ENCODE data around the gene WNT3.
"Not testable (repeated sequence)": the region's sequence is repeated elsewhere in the genome, so short reads cannot be mapped to it uniquely, and the experiment has no call there.

Gene WNT3

DNA sequence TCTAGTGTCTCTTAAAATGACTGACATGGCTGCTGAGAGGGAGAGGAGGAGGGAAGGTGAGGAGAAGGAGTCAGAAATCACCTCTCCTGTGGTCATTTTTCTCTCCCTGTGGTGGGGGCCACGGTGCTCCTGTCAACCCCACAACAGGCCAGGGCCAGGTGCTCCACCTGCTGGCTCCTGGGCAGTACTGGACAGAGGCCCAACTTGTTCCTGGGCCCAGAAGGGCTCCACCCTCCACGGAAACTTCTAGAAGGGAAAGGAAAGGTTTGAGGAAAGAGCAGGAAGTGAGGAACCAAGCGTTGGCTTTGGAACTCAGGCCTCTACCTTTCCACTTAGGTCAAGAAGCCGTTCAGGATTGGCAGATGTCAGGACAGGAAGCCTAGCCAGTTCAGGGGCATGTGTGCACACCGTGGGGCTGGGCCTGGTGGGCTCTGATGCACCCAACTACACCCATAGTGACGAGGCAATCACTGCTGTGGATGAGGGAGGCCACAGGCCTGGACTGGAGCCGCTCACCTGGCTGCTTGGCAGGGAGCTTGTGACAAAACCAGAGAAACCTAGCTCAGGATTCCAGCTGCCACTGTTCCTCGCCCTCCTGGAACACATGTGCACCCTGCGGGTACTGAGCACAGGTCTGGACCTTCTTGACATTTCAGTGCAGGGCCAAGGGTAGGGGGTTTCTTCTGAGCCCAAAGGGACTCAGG lies 36.1 kb downstream of the WNT3 start:
- peak; percentile 10 to 61 (median 38) for DNase-seq

DNA sequence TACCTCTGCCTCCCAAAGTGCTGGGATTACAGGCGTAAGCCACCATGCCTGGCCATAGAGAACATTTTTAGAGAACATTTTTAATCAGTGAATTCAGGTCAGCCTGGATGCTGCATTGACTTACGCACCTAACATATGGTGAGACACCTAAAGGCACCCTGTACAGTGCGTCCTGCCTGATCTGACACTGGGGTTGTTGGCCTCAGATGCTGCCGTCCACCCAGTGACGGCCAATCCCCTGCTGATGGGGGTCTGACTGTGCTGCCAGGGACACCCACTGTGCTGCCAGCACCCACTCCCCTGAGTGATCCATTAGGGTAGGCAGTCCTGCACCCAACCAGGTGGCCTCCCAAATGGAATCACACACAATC lies 38.5 kb downstream of the WNT3 start:
- no peak for DNase-seq

DNA sequence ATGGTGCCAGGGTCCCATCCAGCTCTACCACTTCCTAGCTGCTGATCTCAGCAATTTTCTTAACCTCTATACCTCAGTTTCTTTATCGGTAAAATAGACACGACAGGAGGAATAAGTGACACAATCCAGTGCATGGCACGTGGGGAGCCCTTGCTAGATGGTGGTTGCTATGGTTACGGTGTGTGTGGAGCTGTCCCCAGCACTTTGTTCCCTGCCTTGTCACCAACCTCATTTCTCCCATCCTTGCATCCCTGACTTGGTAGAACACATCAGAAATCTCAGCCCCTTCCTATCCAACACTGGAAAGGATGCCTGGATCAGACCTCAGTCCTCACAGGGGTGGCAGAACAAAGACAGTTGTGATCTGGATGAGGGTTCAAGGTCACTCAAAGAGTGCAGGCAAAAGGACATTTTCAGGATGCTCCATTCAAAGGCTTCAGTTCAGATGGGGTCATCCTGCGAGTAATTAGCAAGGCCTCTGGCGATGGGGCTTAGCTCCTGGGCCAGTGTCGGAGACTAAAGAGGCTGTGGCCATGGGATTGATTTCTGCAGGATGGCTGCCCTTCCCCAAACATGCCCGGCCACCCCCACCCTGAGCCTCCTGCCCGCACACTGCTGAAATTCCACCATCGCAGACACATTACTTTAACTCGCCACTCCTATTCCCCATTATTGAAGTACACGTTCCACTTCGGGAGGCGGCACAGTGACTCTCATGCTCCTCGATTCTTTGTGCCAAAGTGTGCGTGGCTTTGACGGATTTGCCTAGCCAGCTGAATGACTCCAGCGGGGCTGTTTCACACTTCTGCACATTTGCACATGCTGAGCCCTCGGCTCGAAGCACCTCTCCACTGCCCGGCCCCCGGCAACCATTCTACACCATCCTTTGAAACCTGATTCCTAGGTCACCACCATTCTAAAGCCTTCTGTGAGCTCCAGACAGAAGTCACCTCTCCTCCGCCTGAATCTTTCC lies 40.3 kb downstream of the WNT3 start:
- DNase-seq: peak in 2 of 4 experiments; percentile 20 to 29

DNA sequence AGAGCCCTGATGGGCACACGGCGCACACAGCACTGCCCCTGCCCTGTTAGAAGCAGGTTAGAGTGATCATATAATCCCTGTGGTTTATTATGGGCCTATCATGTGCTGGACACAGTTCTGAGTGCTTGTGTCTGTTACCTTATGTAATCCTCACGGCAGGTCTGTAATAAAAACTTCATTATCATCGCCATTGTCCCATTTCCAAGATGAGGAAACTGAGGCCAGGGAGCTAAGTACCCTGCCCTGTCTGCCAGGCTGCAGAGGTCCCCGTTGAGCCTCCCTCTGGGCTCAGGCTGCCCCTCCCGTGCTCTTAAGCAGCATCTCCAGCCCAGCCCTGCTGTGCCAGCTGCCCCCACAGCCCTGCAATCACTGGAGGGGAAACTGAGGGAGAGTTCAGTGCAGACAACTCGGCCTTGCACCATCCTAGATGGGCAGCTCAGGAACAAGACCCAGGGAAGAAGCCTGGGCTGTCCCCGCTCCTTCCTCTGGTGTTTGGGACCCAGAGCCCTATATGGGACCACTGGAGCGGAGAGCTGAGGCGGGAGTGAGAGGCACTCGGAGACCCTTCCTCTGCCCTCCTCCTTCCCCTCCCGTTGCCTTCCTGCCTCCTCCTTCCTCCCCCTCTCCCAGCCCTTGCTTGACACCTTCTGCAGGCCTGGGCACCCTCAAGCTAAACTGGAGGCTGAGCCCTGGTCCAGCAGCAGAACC lies 42.0 kb downstream of the WNT3 start:
- no peak for DNase-seq

DNA sequence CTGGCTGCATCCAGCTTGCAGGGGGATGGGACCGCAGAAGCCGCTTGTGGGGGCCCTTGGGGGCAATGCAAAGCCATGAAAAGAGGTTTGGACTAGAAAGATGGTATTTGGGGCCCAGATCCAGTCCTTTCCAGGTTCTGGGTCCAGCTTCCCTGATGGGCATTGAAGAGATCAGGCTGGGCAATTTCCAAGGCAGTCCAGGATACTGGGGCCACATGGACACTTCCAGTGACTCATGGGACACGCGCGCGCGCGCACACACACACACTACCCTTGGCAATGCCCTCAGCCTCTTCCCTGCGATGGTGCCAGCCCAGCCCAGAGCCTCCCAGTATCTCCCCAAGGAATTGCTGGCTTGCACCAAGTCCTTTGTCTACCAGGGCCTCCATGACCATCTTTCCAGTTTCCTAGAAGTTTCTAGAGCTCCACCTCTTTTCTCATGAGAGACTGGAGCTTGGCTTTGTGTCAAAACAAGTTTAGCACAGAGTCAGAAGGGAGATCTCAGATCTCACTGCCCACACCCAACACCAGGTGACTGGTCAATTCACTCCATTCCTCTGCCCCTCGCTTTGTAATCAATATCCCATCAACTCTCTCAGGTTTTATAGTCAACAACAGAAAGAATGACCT lies 44.3 kb downstream of the WNT3 start:
- DNase-seq: no peak

DNA sequence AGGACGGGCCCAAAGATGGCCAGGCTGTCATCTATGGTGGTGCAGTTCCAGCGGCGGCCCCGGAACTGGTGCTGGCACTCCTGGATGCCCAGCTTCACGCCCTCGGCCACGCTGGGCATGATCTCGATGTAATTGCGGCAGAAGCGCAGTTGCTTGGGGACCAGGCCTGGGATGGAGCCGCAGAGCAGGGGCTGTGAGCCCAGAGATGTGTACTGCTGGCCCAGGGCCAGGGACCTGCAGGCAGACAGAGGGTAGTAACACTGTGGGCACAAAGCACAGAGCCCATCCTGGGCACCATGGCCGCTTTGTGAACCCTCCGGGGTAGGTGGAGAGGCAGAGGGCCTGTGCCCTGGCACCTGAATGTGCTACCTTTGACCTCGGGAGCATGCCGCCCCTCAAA lies 44.8 kb downstream of the WNT3 start:
- no peak for DNase-seq

DNA sequence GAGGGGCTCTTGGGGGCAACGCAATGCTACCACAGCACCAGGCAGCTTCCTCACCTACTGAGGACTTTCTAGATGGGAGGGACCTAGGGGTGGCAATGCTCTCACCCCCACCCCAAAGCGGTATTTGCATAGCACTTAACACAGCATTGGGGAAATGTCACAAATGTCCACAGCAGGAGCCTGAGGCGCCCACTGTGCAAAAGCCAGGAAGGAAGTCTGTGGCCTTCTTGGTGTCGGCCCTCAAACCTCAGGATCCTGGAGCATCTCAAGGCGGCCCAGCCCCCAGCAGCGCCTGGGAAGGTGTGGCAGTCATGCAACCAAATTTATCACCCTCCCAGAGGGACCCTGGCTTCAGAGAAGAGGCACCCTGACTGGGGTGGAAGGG lies 45.3 kb downstream of the WNT3 start:
- DNase-seq: no peak

DNA sequence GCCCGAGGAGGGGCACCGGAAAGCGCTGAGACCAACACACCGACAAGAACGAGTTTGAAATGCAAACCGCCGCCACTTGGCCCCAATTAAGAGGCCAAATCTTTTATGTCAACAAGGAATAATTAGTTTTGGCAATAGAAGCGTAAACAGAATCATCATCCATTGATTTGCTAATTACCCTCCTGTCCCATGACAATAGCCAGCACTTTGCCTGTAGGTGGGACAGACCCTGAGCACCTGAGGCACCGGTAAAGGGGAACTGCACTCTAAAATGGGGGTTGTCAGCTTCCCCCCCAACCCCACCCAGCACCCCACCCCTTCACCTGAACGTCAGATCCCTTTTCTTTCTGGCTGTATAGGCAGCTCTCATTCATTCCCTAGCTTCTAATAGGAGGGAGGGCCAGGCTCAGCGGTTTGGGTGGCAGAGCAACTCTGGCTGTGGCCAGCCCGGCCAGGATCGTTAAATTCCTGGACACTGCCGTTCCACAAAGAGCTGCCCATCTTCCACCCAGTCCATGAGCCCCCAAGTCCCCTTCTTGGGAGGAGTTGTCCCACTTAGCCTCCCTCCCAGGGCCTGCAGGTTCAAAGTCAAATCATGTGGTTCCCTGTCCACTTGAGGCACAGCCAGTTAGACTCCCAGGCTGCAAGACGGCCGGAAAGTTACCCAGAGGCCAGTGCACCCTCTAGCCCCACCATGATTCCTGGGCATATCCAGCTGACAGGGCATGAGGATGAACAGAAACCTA lies 45.8 kb downstream of the WNT3 start:
- no peak for DNase-seq

DNA sequence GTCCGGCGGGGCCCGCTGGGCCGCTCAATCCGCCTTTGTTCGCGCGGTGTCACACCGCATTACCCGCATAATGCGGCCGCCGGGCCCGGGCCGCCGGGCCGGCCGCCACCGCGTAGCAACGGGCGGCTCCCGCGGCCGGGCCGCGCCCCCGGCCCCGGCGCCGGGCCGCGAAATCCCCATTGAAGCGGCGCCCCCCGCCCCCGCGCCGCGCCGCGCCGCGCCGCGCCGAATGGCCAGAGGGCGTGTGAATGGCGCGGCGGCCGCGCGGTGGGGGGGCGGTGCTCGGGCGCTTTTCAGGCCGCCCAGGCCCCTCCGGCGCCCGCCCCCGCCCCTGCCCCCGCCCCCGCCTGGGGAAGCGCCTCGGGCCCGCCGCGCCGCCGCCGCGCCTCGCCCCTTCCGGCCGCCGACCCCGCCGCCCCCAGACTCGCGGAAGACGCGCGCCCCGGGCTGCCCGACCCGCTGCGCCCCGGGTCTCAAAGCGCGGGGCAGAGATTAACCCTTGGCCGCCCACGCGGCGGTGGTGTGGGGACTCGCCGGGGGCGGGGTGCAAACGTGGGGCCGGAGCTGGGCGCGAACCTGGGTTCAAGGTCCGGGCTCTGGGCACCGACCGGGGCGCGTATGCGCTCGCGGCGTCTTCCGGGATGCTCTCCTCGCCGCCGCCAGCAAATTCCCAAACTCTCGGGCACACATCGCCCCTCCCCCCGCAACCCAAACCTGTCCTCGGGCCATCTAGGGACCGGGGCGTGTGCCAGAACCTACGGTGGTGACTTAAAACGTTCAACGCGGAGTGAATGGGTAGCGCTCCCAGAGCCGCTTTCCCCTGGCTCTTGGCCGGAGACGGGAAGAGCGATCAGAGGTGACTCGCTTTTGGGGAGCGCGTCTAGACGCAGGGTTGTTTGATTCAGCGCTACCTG lies 46.7 kb downstream of the WNT3 start:
- DNase-seq: peak in 3 of 4 experiments; percentile 13 to 38 (median 15)

DNA sequence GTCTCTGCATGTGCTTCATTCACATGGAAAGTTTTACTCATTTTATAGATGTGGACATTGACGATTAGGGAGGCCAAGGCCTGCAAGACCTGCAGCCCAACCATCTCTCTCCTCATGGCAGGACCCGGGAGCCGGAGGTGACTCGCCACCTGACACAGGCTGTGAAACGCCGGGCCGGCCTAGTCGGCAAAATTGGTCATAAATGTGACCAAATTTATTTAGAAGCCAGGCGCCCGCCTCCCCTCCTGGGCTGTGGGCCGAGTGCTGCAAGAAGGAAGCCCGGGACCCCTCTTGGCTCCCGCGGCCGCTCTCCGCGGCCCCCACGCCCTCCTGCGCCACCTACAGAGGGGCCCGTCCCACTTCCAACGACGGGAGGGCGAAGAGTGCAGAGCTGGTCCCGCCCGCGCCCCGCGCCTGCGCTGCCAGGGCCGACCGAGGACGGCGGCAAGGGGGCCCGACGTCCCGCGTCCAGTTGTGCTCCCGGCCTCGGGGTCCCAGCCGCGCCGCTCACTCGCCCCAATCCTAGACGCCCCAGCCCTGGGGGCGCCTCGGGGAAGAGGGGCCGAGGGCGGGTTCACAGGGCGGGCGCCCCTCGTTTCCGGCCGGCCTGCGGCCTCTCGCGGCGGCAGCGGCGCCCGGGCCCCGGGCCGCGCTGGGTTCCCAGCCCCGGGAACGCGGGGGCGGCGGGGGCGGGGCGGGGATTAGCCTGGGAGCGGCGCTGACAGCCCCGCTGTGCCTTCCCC lies 47.5 kb downstream of the WNT3 start:
- DNase-seq: peak; percentile 9 to 54 (median 28)

DNA sequence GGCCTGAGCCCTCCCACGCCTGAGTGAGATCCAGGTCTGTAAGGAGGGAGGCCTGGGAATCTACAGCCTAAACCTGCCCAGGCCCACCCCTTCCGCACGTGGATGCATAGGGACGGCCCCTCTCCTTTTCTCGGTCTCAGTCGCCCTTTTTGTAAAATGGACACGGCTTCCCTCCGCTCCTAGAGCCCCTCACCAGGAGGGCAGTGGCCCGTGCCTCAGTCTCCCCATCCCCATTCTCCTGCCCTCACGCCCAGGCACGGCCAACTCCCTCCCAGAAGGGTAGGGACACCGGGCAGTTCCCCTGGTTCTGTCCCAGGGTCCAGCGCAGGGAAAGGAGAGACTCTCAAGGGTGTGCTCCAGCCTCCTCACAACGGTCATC lies 48.1 kb downstream of the WNT3 start:
- DNase-seq: no peak

DNA sequence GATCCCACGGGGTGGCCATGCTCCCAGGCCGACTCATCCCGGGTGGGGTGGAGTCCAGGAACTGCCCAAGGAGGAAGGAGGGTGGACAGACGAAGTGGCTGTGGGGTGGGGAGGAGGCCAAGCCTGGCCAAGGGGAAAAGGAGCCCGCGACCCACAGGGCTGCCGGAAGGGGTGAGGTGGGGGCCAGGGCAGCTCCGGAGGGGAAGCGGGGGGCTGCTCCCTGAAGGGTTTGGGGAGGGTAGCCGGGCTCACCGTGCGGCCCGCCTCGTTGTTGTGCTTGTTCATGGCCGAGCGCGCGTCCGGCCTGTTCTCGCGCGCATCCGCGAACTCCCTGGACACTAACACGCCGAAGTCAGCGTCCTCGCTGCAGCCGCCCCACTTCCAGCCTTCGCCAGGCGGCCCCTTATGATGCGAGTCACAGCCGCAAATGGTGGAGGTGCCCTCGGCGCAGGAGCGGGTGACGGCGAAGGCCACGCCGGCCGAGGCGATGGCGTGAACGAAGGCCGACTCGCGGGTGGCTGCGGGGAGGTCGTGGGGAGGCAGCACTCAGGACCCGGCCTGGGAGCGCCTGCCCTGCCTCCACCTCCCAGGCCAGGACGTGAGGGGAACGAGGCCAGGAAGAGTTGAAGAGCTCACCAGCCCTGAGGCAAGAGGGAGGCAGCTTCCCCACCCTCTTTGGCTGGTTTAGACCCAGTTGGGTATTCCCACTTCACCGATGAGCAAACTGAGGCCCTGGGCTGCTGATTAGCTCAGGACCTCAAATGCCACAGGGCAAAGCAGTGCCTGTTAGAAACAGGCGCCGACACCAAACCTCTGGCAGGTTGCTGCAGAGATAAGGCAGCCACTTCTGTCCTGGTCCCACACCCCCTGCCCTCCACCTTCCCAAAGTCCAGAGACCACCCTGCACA lies 48.7 kb downstream of the WNT3 start:
- peak in 2 of 4 experiments; percentile 27 to 31 for DNase-seq

DNA sequence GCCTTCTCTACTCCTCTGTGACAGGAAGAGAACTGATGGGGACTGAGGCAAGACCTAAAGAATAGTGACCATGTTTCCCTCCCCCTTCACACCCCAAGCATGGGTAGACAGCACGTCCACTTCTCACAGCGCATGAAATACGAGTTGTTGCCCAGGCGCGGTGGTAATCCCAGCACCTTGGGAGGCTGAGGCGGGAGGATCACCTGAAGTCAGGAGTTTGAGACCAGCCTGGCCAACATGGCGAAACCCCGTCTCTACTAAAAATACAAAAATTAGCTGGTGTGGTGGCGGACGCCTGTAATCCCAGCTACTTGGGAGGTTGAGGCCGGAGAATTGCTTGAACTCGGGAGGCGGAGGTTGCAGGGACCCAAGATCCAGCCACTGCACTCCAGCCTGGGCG lies 49.6 kb downstream of the WNT3 start:
- not testable (repeated sequence) for DNase-seq

DNA sequence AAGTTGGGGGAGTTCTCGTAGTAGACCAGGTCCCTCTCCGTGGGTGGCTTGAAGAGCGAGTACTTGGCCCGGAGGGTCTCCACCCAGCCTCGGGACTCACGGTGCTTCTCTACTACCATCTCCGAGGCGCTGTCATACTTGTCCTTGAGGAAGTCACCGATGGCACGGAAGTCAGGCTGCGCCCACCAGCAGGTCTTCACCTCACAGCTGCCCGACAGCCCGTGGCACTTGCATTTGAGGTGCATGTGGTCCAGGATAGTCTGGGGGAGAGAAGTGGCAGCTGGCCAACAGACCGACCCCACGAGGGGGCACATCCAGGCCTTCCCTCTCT lies 50.0 kb downstream of the WNT3 start:
- no peak for DNase-seq

DNA sequence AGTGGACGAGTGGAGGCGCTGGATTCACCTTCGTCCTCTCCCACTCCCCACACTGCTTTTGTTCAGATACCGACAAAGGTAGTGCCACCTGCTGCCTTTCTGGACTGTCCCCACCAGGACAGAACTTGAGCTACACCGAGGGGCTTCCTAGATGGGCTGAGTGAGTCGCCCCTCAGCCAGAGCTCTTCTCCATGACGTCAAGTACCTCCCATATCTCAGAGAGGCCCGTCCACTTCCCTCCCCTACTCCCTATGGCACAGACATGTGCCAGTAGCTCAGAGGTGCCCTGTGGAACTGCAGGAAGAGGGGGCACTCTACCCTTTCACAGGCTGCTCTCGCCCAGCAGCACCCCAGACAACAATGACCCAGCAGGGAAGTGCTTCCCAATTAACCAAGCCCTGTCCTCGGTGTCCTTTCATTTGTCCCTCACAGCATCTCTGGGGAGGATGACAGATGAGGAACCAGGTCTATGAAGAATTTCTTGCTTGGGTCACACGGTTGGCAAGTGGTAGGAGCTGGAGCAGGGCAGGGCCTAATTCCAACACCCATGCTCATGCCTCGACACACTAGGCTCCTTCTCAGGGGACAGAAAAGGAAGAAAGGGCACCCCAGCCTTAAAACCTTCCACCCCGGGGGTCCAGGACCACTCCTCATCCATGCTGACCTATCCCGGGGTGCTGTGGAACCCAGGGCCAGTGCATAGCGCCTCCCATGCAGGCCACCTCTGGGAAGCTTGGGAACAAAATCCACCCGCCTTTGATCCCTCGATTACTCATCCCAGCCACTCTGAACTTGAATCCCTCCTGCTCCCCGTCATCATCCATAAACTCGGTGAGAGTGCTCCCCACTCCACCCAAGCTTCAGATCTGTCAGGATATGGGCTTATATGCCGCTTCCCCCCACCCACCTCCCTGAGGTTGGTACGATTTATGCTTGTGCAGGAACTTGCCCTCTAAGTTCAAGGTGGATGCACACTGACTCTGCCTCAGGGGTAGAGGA lies 51.7 kb downstream of the WNT3 start:
- no peak for DNase-seq

DNA sequence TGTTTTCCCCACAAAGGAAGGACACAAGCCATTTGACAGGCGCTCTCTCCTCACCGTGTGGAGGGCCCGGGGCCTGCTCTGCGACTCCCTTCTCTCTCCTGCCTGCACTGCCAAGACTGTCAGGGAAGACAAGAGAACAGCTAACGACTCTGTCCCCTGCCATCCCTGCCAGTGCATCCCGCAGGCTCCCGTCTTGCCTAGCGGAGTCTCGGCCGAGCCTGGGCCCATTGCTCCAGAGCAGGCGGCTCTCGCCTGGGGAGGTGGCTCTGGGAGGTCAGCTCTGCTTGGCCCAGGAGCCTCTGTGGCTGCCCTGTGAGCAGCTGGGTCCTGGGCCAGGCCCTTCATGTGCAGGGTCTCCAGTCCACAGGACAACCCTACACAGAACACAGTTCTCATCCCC lies 53.0 kb downstream of the WNT3 start:
- no peak for DNase-seq

DNA sequence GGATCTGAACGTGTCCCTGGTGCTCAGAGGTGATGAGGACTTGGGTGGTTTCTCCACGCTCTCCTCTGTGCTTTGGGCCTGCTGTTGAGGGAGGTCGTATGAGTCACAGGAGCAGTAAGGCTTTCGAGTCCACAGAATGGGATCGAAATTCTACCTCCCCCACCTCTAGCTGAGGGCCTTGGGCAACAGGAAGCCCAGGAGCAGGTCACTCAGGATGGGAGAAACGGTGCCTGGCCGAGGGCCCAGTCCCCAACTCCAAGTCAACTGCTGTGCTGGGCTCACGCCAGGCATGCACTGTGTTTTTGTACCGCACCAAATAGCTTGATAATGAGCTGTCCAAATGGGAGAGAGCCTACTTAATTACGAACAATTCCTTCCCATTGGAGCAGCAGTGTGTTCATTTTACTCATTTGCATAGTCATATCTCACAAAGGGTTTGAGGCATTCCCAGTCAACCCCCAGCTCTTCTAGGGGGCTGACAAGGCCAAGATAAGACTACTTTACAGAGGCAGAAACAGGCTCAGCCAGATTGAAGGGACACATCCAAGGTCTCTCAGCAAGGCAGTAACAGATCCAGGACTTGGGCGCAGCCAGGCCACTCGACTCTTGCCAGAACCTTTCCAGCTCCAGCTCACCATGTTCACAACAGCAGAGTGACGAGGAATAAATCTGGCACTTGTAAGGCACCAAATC lies 53.6 kb downstream of the WNT3 start:
- DNase-seq: no peak

Measured in suppressor macrophage (primary cell).